ENCODE data around the gene U2AF2. TPM values are rescaled to one million over a fixed set of nuclear protein-coding genes. Genes with fewer than 3 reads are reported as not detected.
A peak's percentile ranks its signal among the peaks of the same experiment; 100 is the strongest.

The U2AF2 gene
- polyA plus RNA-seq, 1 experiment, result 90.7 TPM

DNA sequence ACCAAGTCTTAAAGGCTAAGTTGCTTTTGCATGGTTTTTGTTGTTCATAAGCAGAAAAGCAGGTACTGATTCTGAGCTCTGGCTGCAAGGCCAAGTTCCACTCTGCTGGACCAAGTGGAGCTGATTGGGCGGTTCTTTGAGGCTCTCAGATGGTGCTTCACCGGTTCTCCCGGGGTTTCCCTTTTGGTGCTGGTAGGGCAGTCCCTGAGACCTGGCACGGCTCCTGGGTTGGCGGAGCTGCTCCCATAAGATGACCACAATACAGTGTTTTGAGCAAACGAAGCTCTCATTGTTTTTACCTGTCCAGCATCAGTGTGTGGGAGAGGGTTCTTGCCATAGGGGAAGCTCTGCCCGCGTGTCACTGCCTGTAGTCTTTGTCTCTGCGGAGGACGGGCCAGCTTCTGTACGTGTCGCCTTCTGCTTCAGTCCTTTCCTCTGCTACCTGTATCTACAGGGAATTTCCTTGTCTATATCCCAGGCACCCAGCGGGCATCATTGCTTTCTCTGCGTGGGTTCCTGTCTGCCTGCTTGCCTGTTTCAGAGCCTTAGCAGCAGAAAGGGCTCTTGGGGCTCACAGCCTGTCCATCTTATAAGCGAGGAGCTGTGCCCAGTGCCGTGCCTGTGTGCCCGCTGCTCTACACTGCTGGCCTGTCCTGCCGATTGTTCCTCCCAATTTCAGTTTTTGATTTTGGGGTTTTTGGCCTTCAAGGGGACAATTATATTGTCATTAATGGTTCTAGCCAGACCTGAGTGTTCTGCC is 2.3 kb downstream of the U2AF2 start:
- POLR2A ChIA-PET, result interaction anchor here (1.0 kb wide), 1 partner anchor 76 kb away, joined by 3 read pairs; the partner anchor contains the start of gene ZNF579
- Histone ChIP-seq H3K4me3 (ENCODE audit: low read depth, low read length) (peak overlapping the region; percentile 93), H3K27ac (ENCODE audit: low read depth, low read length) (no peak overlapping the region), H3K9me3 (ENCODE audit: control insufficient read depth, insufficient read depth, low read length) (no peaks in the 10 kb centered on the region; the same call in 1 of the 2 replicates), H3K27me3 (ENCODE audit: control insufficient read depth, insufficient read depth, low read length) (no peaks in the 10 kb centered on the region)
- CTCF ChIA-PET, result interaction anchor here (0.5 to 1.8 kb wide), 3 partner anchors 11 to 24 kb away, joined by 4 to 8 read pairs (median 4); no protein-coding TSS in a partner anchor
- no peak for TF ChIP-seq CTCF (IDR thresholded peaks at IDR 0.05; ENCODE audit: low read depth, low read length)
- DNase-seq (ENCODE audit: low read depth, low spot score), result no peak

DNA sequence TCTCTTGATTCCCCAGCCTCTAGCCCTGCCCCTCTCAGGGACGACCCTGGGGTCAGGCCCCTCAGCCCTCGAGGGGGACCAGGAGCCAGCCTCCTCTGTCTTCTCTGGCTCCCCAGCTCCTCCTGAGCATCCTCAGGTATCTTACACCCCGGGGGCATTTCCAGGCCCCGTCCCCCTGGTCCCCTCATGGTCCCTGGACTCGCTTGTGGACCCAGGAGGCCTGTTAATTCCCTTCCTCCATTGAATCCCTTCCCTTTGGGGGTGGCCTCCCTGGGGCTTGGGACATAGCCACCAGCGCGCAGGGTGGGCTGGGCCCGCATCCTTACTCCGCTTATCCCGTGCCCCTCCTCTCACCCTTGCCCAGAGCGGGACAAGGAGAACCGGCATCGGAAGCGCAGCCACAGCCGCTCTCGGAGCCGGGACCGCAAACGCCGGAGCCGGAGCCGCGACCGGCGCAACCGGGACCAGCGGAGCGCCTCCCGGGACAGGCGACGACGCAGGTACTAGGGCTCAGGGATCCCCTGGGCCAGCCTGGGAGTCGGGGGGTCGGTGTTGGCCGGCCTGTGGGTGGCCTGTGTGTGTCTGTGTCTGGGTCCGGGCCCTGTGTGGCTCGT is 4.1 kb downstream of the U2AF2 start:
- no peaks in the 10 kb centered on the region for H3K9me3 ChIP-seq (ENCODE audit: control insufficient read depth, insufficient read depth, low read length)
- H3K4me3 ChIP-seq (ENCODE audit: low read depth, low read length), result no peak overlapping the region
- ChIA-PET POLR2A (no interaction called here), CTCF (interaction anchor here (1.0 to 2.3 kb wide), 2 partner anchors 13 to 26 kb away, joined by 3 to 8 read pairs; no protein-coding TSS in a partner anchor)
- no peaks in the 10 kb centered on the region for H3K27me3 ChIP-seq (ENCODE audit: control insufficient read depth, insufficient read depth, low read length)
- no peak overlapping the region for H3K27ac ChIP-seq (ENCODE audit: low read depth, low read length)
- no peak for DNase-seq (ENCODE audit: low read depth, low spot score)
- no peak for TF ChIP-seq CTCF (IDR thresholded peaks at IDR 0.05; ENCODE audit: low read depth, low read length)

DNA sequence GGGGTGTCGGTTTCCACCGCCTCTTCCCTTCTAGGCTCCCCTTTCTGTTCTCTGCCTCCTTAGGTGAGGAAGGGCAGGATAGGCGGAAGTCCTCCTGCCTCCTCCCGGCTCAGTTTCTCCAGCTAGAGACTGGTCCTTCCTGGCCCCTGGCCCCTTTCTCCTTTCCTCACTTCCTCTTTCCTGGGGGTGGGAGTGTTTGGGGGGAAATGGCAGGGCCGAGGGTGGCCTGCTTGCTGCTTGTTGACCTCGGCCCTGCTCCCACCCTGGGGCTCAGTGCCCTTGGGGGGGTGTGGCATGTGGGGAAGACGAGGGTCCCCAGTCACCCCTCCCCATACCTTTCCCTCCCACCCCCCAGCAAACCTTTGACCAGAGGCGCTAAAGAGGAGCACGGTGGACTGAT is 5.0 kb downstream of the U2AF2 start:
- ChIA-PET POLR2A (interaction anchor here (0.7 kb wide), 1 partner anchor 10 kb away, joined by 7 read pairs; no protein-coding TSS in a partner anchor), CTCF (interaction anchor here (0.6 to 2.3 kb wide), 3 partner anchors 12 to 27 kb away, joined by 3 to 8 read pairs (median 5); no protein-coding TSS in a partner anchor)
- TF ChIP-seq CTCF (IDR thresholded peaks at IDR 0.05; ENCODE audit: low read depth, low read length), result no peak
- Histone ChIP-seq H3K27ac (ENCODE audit: low read depth, low read length) (no peak overlapping the region), H3K27me3 (ENCODE audit: control insufficient read depth, insufficient read depth, low read length) (no peaks in the 10 kb centered on the region), H3K9me3 (ENCODE audit: control insufficient read depth, insufficient read depth, low read length) (no peaks in the 10 kb centered on the region), H3K4me3 (ENCODE audit: low read depth, low read length) (no peak overlapping the region)
- DNase-seq (ENCODE audit: low read depth, low spot score), result no peak

DNA sequence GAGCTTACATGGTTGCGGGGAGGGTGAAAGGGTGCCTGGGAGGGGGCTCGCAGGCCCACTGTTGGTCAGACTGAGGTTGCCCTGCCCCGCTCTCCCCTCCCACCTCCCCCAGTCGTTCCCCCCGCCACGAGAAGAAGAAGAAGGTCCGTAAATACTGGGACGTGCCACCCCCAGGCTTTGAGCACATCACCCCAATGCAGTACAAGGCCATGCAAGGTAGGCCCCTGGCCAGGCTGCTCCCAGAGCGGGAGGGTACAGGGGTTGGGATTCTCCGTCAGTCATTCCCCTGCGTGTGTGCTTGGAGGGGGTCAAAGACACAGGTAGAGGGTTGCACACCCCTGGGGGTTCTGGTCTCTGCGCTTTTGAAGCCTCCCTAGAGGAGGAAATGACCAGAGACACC is 5.6 kb downstream of the U2AF2 start:
- Histone ChIP-seq H3K27ac (ENCODE audit: low read depth, low read length) (no peak overlapping the region), H3K4me3 (ENCODE audit: low read depth, low read length) (no peak overlapping the region), H3K27me3 (ENCODE audit: control insufficient read depth, insufficient read depth, low read length) (no peaks in the 10 kb centered on the region), H3K9me3 (ENCODE audit: control insufficient read depth, insufficient read depth, low read length) (no peaks in the 10 kb centered on the region)
- no peak for TF ChIP-seq CTCF (IDR thresholded peaks at IDR 0.05; ENCODE audit: low read depth, low read length)
- no peak for DNase-seq (ENCODE audit: low read depth, low spot score)
- CTCF ChIA-PET, result interaction anchor here (0.6 to 2.3 kb wide), 2 partner anchors 11 to 22 kb away, joined by 5 to 8 read pairs; no protein-coding TSS in a partner anchor
- POLR2A ChIA-PET, result interaction anchor here (0.7 kb wide), 1 partner anchor 9 kb away, joined by 7 read pairs; no protein-coding TSS in a partner anchor

DNA sequence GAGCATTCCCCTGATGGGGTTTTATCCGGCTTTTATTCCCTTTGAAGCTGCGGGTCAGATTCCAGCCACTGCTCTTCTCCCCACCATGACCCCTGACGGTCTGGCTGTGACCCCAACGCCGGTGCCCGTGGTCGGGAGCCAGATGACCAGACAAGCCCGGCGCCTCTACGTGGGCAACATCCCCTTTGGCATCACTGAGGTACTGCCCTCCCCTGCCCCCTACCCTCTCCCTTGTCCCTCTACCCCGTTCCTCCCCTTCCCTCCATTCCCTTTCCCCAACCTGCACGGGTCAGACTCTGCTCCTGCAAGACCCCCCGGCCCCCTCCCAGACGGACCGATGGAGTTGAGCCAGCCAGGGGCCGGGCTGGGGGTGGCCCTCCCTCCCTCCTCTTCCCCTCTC is 6.2 kb downstream of the U2AF2 start:
- CTCF ChIA-PET, result interaction anchor here (2.3 kb wide), 1 partner anchor 11 kb away, joined by 8 read pairs; no protein-coding TSS in a partner anchor
- no peaks in the 10 kb centered on the region for H3K27me3 ChIP-seq (ENCODE audit: control insufficient read depth, insufficient read depth, low read length)
- no peak overlapping the region for H3K4me3 ChIP-seq (ENCODE audit: low read depth, low read length)
- H3K27ac ChIP-seq (ENCODE audit: low read depth, low read length), result no peak overlapping the region
- DNase-seq (ENCODE audit: low read depth, low spot score), result no peak
- no peaks in the 10 kb centered on the region for H3K9me3 ChIP-seq (ENCODE audit: control insufficient read depth, insufficient read depth, low read length)
- TF ChIP-seq CTCF (IDR thresholded peaks at IDR 0.05; ENCODE audit: low read depth, low read length), result no peak
- POLR2A ChIA-PET, result no interaction called here
